ENCODE data around the gene NUP93.

DNA sequence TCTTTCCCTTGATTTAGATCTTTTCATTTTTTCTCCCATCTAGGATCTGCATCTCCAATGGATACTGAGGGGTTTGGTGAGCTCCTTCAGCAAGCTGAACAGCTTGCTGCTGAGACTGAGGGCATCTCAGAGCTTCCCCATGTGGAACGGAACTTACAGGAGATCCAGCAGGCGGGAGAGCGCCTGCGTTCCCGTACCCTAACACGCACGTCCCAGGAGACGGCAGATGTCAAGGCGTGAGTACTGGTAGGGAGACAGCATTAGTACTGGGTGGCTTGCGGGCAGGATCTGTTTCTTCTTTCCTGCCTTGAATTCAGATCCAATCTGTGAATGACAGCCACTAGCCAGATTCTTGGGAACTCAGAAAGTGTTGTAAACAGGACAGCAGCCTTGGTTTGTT lies 18.3 kb downstream of the NUP93 start:
- TF ChIP-seq TAF1 (IDR thresholded peaks at IDR 0.05; ENCODE audit: borderline replicate concordance, insufficient read depth, low read length) = no peak
- TF ChIP-seq, protein P1, sequence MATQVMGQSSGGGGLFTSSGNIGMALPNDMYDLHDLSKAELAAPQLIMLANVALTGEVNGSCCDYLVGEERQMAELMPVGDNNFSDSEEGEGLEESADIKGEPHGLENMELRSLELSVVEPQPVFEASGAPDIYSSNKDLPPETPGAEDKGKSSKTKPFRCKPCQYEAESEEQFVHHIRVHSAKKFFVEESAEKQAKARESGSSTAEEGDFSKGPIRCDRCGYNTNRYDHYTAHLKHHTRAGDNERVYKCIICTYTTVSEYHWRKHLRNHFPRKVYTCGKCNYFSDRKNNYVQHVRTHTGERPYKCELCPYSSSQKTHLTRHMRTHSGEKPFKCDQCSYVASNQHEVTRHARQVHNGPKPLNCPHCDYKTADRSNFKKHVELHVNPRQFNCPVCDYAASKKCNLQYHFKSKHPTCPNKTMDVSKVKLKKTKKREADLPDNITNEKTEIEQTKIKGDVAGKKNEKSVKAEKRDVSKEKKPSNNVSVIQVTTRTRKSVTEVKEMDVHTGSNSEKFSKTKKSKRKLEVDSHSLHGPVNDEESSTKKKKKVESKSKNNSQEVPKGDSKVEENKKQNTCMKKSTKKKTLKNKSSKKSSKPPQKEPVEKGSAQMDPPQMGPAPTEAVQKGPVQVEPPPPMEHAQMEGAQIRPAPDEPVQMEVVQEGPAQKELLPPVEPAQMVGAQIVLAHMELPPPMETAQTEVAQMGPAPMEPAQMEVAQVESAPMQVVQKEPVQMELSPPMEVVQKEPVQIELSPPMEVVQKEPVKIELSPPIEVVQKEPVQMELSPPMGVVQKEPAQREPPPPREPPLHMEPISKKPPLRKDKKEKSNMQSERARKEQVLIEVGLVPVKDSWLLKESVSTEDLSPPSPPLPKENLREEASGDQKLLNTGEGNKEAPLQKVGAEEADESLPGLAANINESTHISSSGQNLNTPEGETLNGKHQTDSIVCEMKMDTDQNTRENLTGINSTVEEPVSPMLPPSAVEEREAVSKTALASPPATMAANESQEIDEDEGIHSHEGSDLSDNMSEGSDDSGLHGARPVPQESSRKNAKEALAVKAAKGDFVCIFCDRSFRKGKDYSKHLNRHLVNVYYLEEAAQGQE (IDR thresholded peaks at IDR 0.05; ENCODE audit: insufficient read depth in 1 of 2, low read depth in 2 of 2, low read length in 2 of 2) = no peak

All from PFSK-1 (cell line).